ENCODE measurements around the gene LRRC23.

LRRC23 gene

DNA sequence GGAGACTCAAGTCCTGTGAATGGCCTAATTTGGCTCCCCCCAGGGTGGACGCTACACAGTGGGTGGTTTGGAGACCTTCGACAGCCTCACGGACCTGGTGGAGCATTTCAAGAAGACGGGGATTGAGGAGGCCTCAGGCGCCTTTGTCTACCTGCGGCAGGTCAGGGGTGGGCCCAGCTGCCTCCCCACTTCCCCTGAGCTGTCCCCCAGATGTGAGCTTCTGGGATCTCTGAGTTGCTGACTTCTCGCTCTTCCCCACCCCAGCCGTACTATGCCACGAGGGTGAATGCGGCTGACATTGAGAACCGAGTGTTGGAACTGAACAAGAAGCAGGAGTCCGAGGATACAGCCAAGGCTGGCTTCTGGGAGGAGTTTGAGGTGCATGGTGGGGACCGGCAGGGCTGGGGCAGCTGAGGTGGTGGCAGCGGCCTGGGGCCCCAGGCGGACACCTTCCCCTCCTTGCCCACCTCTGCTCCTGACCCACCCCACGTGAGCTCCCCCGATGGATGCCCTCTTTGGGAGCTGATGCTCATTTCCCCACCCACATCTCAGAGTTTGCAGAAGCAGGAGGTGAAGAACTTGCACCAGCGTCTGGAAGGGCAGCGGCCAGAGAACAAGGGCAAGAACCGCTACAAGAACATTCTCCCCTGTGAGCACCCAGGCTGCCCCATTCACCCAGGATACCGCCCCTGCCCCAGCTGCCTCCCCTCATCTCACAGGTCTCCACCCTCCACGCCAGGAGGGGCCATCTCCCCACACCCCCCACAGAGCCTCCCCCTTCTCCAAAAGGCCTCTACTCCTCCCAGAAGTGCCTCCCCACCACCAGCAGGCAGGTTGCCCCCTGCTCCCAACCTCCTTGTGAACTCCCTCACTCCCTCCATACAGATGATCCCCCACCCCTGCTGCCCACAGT, 50.7 kb downstream of the LRRC23 start:
- TF ChIP-seq, protein P1, sequence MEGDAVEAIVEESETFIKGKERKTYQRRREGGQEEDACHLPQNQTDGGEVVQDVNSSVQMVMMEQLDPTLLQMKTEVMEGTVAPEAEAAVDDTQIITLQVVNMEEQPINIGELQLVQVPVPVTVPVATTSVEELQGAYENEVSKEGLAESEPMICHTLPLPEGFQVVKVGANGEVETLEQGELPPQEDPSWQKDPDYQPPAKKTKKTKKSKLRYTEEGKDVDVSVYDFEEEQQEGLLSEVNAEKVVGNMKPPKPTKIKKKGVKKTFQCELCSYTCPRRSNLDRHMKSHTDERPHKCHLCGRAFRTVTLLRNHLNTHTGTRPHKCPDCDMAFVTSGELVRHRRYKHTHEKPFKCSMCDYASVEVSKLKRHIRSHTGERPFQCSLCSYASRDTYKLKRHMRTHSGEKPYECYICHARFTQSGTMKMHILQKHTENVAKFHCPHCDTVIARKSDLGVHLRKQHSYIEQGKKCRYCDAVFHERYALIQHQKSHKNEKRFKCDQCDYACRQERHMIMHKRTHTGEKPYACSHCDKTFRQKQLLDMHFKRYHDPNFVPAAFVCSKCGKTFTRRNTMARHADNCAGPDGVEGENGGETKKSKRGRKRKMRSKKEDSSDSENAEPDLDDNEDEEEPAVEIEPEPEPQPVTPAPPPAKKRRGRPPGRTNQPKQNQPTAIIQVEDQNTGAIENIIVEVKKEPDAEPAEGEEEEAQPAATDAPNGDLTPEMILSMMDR (conservative IDR thresholded peaks at IDR 0.05; ENCODE audit: low read depth, low read length), result no peak
- no peak overlapping the region for H3K9ac ChIP-seq
- H3K4me1 ChIP-seq (ENCODE audit: low read depth, poor library complexity, severe bottlenecking), result peaks cover 22% of the 10 kb centered on the region
- H3K27ac ChIP-seq, result no peak overlapping the region
- no peaks in the 10 kb centered on the region for H3K36me3 ChIP-seq (ENCODE audit: insufficient read depth)
- H3K79me2 ChIP-seq (ENCODE audit: insufficient read depth, low read depth), result no peaks in the 10 kb centered on the region
- H4K20me1 ChIP-seq (ENCODE audit: insufficient read depth), result no peaks in the 10 kb centered on the region
- H3K27me3 ChIP-seq (ENCODE audit: insufficient read depth, low read depth), result no peaks in the 10 kb centered on the region
- no peak overlapping the region for H2AFZ ChIP-seq (ENCODE audit: low read depth)
- H3K4me3 ChIP-seq (IDR thresholded peaks at IDR 0.05; ENCODE audit: insufficient read depth, low read depth, low read length), result no peak overlapping the region
- no peak overlapping the region for H3K4me2 ChIP-seq

- Histone ChIP-seq H4K20me1 (ENCODE audit: insufficient read depth) (no peaks in the 10 kb centered on the region), H3K79me2 (ENCODE audit: insufficient read depth, low read depth) (no peaks in the 10 kb centered on the region), H3K4me3 (IDR thresholded peaks at IDR 0.05; ENCODE audit: insufficient read depth, low read depth, low read length) (no peak overlapping the region), H3K27me3 (ENCODE audit: insufficient read depth, low read depth) (no peaks in the 10 kb centered on the region), H3K9ac (no peak overlapping the region), H3K36me3 (ENCODE audit: insufficient read depth) (no peaks in the 10 kb centered on the region), H3K4me1 (ENCODE audit: low read depth, poor library complexity, severe bottlenecking) (peaks cover 22% of the 10 kb centered on the region), H2AFZ (ENCODE audit: low read depth) (no peak overlapping the region), H3K27ac (no peak overlapping the region), H3K4me2 (no peak overlapping the region)
- TF ChIP-seq, protein P1 (conservative IDR thresholded peaks at IDR 0.05; ENCODE audit: low read depth, low read length), result no peak
Measured at GRCh38 chr12:6956021-6956727, 51.6 kb downstream of the LRRC23 start.

DNA sequence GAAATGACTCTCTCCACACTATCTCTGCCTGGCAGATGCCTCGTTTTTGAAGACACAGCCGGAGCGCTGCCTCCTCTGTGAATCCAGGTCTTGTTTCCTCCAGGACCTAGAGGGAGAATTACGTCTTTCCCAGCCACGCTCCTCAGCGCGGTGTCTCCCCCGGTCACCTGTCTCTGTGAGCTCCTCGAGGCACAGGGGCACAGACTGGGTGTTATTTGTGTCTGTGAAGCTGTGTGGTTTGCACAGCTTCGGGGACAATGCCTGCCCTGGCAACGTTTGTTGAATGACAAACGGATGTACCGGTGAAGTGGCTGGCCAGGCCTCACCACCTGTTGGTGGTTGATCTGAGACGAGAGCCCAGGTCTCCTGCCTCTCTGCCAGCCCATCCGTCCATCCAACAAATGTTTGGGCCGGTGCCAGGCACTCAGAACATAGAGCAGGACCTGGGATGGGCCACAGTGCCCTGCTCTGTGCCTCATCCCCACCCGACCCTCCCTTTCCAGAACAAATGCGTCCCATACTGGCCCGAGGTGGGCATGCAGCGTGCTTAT, 52.6 kb downstream of the LRRC23 start:
- Histone ChIP-seq H3K4me1 (ENCODE audit: low read depth, poor library complexity, severe bottlenecking) (peaks cover 22% of the 10 kb centered on the region), H3K4me3 (IDR thresholded peaks at IDR 0.05; ENCODE audit: insufficient read depth, low read depth, low read length) (no peak overlapping the region), H3K27ac (no peak overlapping the region), H3K4me2 (no peak overlapping the region), H3K9ac (no peak overlapping the region), H3K79me2 (ENCODE audit: insufficient read depth, low read depth) (no peaks in the 10 kb centered on the region), H3K36me3 (ENCODE audit: insufficient read depth) (no peaks in the 10 kb centered on the region), H3K27me3 (ENCODE audit: insufficient read depth, low read depth) (no peaks in the 10 kb centered on the region), H2AFZ (ENCODE audit: low read depth) (no peak overlapping the region), H4K20me1 (ENCODE audit: insufficient read depth) (no peaks in the 10 kb centered on the region)
- TF ChIP-seq, protein P1 (conservative IDR thresholded peaks at IDR 0.05; ENCODE audit: low read depth, low read length), result no peak

GRCh38 chr12:6957741-6958608, 53.4 kb downstream of the LRRC23 start:
- no peaks in the 10 kb centered on the region for H3K79me2 ChIP-seq (ENCODE audit: insufficient read depth, low read depth)
- TF ChIP-seq, protein P1 (conservative IDR thresholded peaks at IDR 0.05; ENCODE audit: low read depth, low read length), result no peak
- H3K27ac ChIP-seq, result no peak overlapping the region
- H3K4me2 ChIP-seq, result no peak overlapping the region
- no peaks in the 10 kb centered on the region for H3K27me3 ChIP-seq (ENCODE audit: insufficient read depth, low read depth)
- no peak overlapping the region for H3K4me3 ChIP-seq (IDR thresholded peaks at IDR 0.05; ENCODE audit: insufficient read depth, low read depth, low read length)
- H3K9ac ChIP-seq, result no peak overlapping the region
- peaks cover 18% of the 10 kb centered on the region for H3K4me1 ChIP-seq (ENCODE audit: low read depth, poor library complexity, severe bottlenecking)
- H3K36me3 ChIP-seq (ENCODE audit: insufficient read depth), result no peaks in the 10 kb centered on the region
- H4K20me1 ChIP-seq (ENCODE audit: insufficient read depth), result no peaks in the 10 kb centered on the region
- H2AFZ ChIP-seq (ENCODE audit: low read depth), result no peak overlapping the region
